Epithelial cell of esophagus (primary cell): ENCODE data around the gene TMEM221.

ENCODE experiments used
- DNase-seq: peaks from one replicate; pipeline ENCODE4 v3.0.0; 2010; ENCODE audit warnings: low read depth
- H3K4me3 ChIP-seq: 2 replicates; pipeline ENCODE4 v1.5.1; 2011; ENCODE audit warnings: mild to moderate bottlenecking, low read length, control low read depth
- CTCF ChIP-seq: IDR thresholded peaks from 2 replicates; pipeline ENCODE4 v1.5.1; 2011; ENCODE audit warnings: low read depth, mild to moderate bottlenecking, low read length, control low read depth, inconsistent platforms; ENCODE audit not compliant: insufficient read depth; ENCODE audit errors: missing control alignments

Gene TMEM221

GRCh38 chr19:17460372-17461230 lies 12.1 kb upstream of the TMEM221 start, which contains the start of gene NXNL1:
TSS of gene NXNL1 (minus strand) at chr19:17460926. CDS start at chr19:17460869, 57 bp downstream.
- DNase-seq = no peak

GRCh38 chr19:17458970-17459369 lies 10.5 kb upstream of the TMEM221 start:
- peak; percentile 42 for DNase-seq
- TF ChIP-seq CTCF = no peak
- H3K4me3 ChIP-seq = no peak overlapping the region

More at GRCh38 chr19:17460372-17461230, 12.1 kb upstream of the TMEM221 start, which contains the start of gene NXNL1:
- no peak within 1 kb of the TSS for H3K4me3 ChIP-seq
- no peak for TF ChIP-seq CTCF

GRCh38 chr19:17457616-17458015 lies 9.1 kb upstream of the TMEM221 start:
- no peak overlapping the region for H3K4me3 ChIP-seq
- no peak for TF ChIP-seq CTCF
- DNase-seq = no peak

GRCh38 chr19:17456127-17456526 lies 7.7 kb upstream of the TMEM221 start:
- no peak for TF ChIP-seq CTCF
- no peak for DNase-seq
- no peak overlapping the region for H3K4me3 ChIP-seq

GRCh38 chr19:17455308-17456123 lies 7.0 kb upstream of the TMEM221 start:
- H3K4me3 ChIP-seq = no peak overlapping the region
- TF ChIP-seq CTCF = no peak
- DNase-seq = no peak

- no peak for TF ChIP-seq CTCF
- no peak overlapping the region for H3K4me3 ChIP-seq
- DNase-seq = no peak
These were observed 6.2 kb upstream of the TMEM221 start for GRCh38 chr19:17454576-17455071.
